SK-N-SH (cell line): ENCODE results near the gene HAUS1. TPM values are rescaled to one million over a fixed set of nuclear protein-coding genes. Genes with fewer than 3 reads are reported as not detected.

Source experiments
- CTCF ChIA-PET: fragments of 300-600, 350-600 bp; formaldehyde crosslinking; extraction: SDS; loops from one replicate; lab custom pipeline; 2021; lab: Yijun Ruan, JAX
- POLR2A ChIA-PET: fragments of 350-600 bp; sonication (Branson Sonifier 250); formaldehyde crosslinking; extraction: SDS; loops from one replicate; lab custom pipeline; 2020; ENCODE audit warnings: antibody characterized with exemption, inconsistent platforms; lab: Yijun Ruan, JAX
- DNase-seq: peaks from one replicate; pipeline ENCODE4 v3.0.0; 2012
- H2AFZ ChIP-seq: fragments of 200-600 bp; sonication (generic); 2 replicates; pipeline ENCODE4 v1.8.1; 2016; ENCODE audit warnings: antibody characterized with exemption, mild to moderate bottlenecking, low read depth
- H3F3A ChIP-seq: fragments of 200-600 bp; sonication (generic); replicated peaks from 2 replicates; pipeline ENCODE3; 2016; ENCODE audit warnings: antibody characterized with exemption, mild to moderate bottlenecking; ENCODE audit not compliant: insufficient read depth
- H3K27ac ChIP-seq, 2 experiments: fragments of 200-500 bp in 1 of 2; fragments of 200-600 bp in 1 of 2; sonication (Bioruptor generic) in 1 of 2; sonication (generic), shearing (Covaris generic) in 1 of 2; 2 replicates each; pipeline versions ENCODE4 v1.5.1 to v1.6.1; 2014 to 2016; ENCODE audit warnings: low read depth in 2 of 2, inconsistent platforms in 1 of 2, low read length in 1 of 2, mild to moderate bottlenecking in 1 of 2, mixed read lengths in 1 of 2
- H3K27me3 ChIP-seq: fragments of 200-600 bp; sonication (generic), shearing (Covaris generic); 2 replicates; pipeline ENCODE4 v1.6.1; 2016; ENCODE audit warnings: mixed run types; ENCODE audit not compliant: insufficient read depth
- H3K36me3 ChIP-seq, 2 experiments: fragments of 200-500 bp in 1 of 2; fragments of 200-600 bp in 1 of 2; sonication (Bioruptor generic) in 1 of 2; sonication (generic) in 1 of 2; replicated peaks in 1 of 2; 2 replicates each; pipeline versions ENCODE3 to v1.5.1; 2014 to 2016; ENCODE audit warnings: low read length in 1 of 2, mild to moderate bottlenecking in 1 of 2; ENCODE audit not compliant: insufficient read depth in 2 of 2, control insufficient read depth in 1 of 2
- H3K4me1 ChIP-seq, 2 experiments: fragments of 200-500 bp in 1 of 2; fragments of 200-600 bp in 1 of 2; sonication (Bioruptor generic) in 1 of 2; sonication (generic), shearing (Covaris generic) in 1 of 2; 2 replicates each; pipeline versions ENCODE4 v1.5.1 to v1.6.1; 2014 to 2016; ENCODE audit warnings: low read depth in 1 of 2, low read length in 1 of 2, mixed run types in 1 of 2; ENCODE audit not compliant: insufficient read depth in 2 of 2, control insufficient read depth in 1 of 2
- H3K4me2 ChIP-seq: fragments of 200-600 bp; sonication (generic), shearing (Covaris generic); 2 replicates; pipeline ENCODE4 v1.6.1; 2017; ENCODE audit warnings: mixed run types
- H3K4me3 ChIP-seq, 2 experiments: fragments of 200-500 bp in 1 of 2; fragments of 200-600 bp in 1 of 2; sonication (Bioruptor generic) in 1 of 2; sonication (generic), shearing (Covaris generic) in 1 of 2; 2 replicates each; pipeline versions ENCODE4 v1.5.1 to v1.8.1; 2014 to 2016; ENCODE audit warnings: low read depth in 2 of 2, inconsistent platforms in 1 of 2, low read length in 1 of 2, mild to moderate bottlenecking in 1 of 2, mixed read lengths in 1 of 2, moderate library complexity in 1 of 2
- H3K79me2 ChIP-seq: fragments of 200-600 bp; sonication (generic); 2 replicates; pipeline ENCODE4 v1.8.1; 2017; ENCODE audit warnings: mild to moderate bottlenecking; ENCODE audit not compliant: insufficient read depth
- H3K9ac ChIP-seq: fragments of 200-600 bp; sonication (generic); 2 replicates; pipeline ENCODE4 v1.6.1; 2017; ENCODE audit warnings: mixed run types
- H3K9me2 ChIP-seq: fragments of 200-600 bp; sonication (generic); 2 replicates; pipeline ENCODE4 v1.6.1; 2017; ENCODE audit warnings: mixed run types
- H3K9me3 ChIP-seq: fragments of 200-600 bp; sonication (generic); 2 replicates; pipeline ENCODE4 v1.6.1; 2017; ENCODE audit warnings: mixed run types, mild to moderate bottlenecking, moderate library complexity
- H4K20me1 ChIP-seq: fragments of 200-600 bp; sonication (generic); 2 replicates; pipeline ENCODE4 v1.6.1; 2017; ENCODE audit warnings: mild to moderate bottlenecking, mixed run types; ENCODE audit not compliant: insufficient read depth
- EP300 ChIP-seq, 2 experiments: IDR thresholded peaks; 2 replicates each; pipeline versions ENCODE4 v1.4.0 to v1.6.1; 2012; ENCODE audit warnings: borderline replicate concordance in 1 of 2, low read depth in 1 of 2, low read length in 1 of 2
- FOSL2 ChIP-seq: IDR thresholded peaks from 2 replicates; pipeline ENCODE4 v1.4.0; 2012; ENCODE audit warnings: low read depth, mild to moderate bottlenecking, moderate library complexity, borderline replicate concordance
- FOXM1 ChIP-seq: IDR thresholded peaks from 2 replicates; pipeline ENCODE4 v1.4.0; 2012; ENCODE audit warnings: low read depth, mild to moderate bottlenecking
- GABPA ChIP-seq: IDR thresholded peaks from 2 replicates; pipeline ENCODE4 v1.4.0; 2012; ENCODE audit warnings: low read depth, mild to moderate bottlenecking
- GATA2 ChIP-seq: sonication (generic); formaldehyde crosslinking; IDR thresholded peaks from 2 replicates; pipeline ENCODE4 v1.5.0; 2020; ENCODE audit warnings: mild to moderate bottlenecking, missing genetic modification reagents
- MEF2A ChIP-seq: IDR thresholded peaks from 2 replicates; pipeline ENCODE4 v1.4.0; 2012; ENCODE audit warnings: low read depth, borderline replicate concordance
- NFIC ChIP-seq: IDR thresholded peaks from 2 replicates; pipeline ENCODE4 v1.4.0; 2012; ENCODE audit warnings: borderline replicate concordance
- RAD21 ChIP-seq: IDR thresholded peaks from 2 replicates; pipeline ENCODE4 v1.6.1; 2012; ENCODE audit warnings: mild to moderate bottlenecking, low read length
- RCOR1 ChIP-seq: fragments of 150-350 bp; IDR thresholded peaks from 2 replicates; pipeline ENCODE4 v1.6.1; 2017; ENCODE audit warnings: antibody characterized with exemption, low read length
- RXRA ChIP-seq: IDR thresholded peaks from 2 replicates; pipeline ENCODE4 v1.4.0; 2012; ENCODE audit warnings: low read depth, mild to moderate bottlenecking, borderline replicate concordance
- SIN3A ChIP-seq: IDR thresholded peaks from 2 replicates; pipeline ENCODE4 v1.6.1; 2012; ENCODE audit warnings: low read depth, mild to moderate bottlenecking, low read length, moderate library complexity, borderline replicate concordance
- SMC3 ChIP-seq: IDR thresholded peaks from 2 replicates; pipeline ENCODE4 v1.6.1; 2012; ENCODE audit warnings: low read depth, low read length, improper control_type of control experiment
- TEAD4 ChIP-seq: IDR thresholded peaks from 2 replicates; pipeline ENCODE4 v1.4.0; 2012; ENCODE audit warnings: mild to moderate bottlenecking, borderline replicate concordance; ENCODE audit not compliant: insufficient read depth
- YY1 ChIP-seq: IDR thresholded peaks from 2 replicates; pipeline ENCODE4 v1.4.0; 2012; ENCODE audit warnings: low read depth, mild to moderate bottlenecking
- WGBS: methylation state at CpG from one replicate; pipeline ENCODE4 v1.1.6; 2017; ENCODE audit warnings: low lambda C conversion rate; 5-methylcytosine and 5-hydroxymethylcytosine counted together
- polyA plus RNA-seq, 3 experiments: library from polyadenylated mRNA; depleted of rRNA; stranded (reverse); fragments of >200 nt; gene quantifications; 2 replicates each; pipeline ENCODE4 v1.2.3, GENCODE V29; 2012
- TF ChIP-seq, protein P1 (sequence below): fragments of 150-350 bp; IDR thresholded peaks from 2 replicates; pipeline ENCODE4 v1.6.1; 2016; ENCODE audit warnings: mild to moderate bottlenecking, low read depth, low read length
- TF ChIP-seq, protein P2 (sequence below): IDR thresholded peaks from 2 replicates; pipeline ENCODE4 v1.6.1; 2012; ENCODE audit warnings: mild to moderate bottlenecking, low read depth, low read length, moderate library complexity
- TF ChIP-seq, protein P3 (sequence below): fragments of 200-600 bp; sonication (generic); IDR thresholded peaks from 2 replicates; pipeline ENCODE4 v1.6.1; 2017; ENCODE audit warnings: antibody characterized with exemption, mild to moderate bottlenecking, moderate library complexity
- TF ChIP-seq, protein P4 (sequence below): IDR thresholded peaks from 2 replicates; pipeline ENCODE4 v1.4.0; 2012; ENCODE audit warnings: low read depth, borderline replicate concordance
- TF ChIP-seq, protein P5 (sequence below): IDR thresholded peaks from 2 replicates; pipeline ENCODE4 v1.4.0; 2012; ENCODE audit warnings: low read depth
- TF ChIP-seq, protein P6 (sequence below): IDR thresholded peaks from 2 replicates; pipeline ENCODE4 v1.4.0; 2012; ENCODE audit warnings: low read depth, borderline replicate concordance

The HAUS1 gene
- polyA plus RNA-seq, 1 of the 3 experiments (the other 2 are of a cell fraction) = 55.2 TPM

DNA sequence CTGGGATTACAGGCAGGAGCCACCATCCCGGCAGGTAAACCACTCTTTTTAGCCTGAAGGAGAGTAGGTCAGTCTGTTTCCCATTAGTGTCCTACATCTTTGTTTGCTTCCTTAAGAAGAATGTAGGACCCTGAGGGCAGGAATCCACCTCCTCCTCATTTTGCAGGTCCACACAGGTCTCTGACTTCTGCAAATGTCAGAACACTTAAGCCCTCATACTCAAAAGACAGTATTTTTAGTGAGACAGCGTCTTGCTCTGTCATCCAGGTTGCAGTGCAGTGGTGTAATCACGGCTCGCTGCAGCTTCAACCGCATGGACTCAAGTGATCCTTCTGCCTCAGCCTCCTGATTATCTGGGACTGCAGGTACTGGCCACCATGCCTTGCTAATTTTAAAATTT is 41.4 kb upstream of the HAUS1 start:
- ChIA-PET CTCF (interaction anchor here (1.4 kb wide), 1 partner anchor 11 kb away, joined by 7 read pairs; no protein-coding TSS in a partner anchor), POLR2A (no interaction called here)
- Histone ChIP-seq H3K9me2 (no peaks in the 10 kb centered on the region), H3K4me3 (no peak overlapping the region), H3K79me2 (0 out of 2 replicates have a peak, but pooled peaks cover 5% of the 10 kb centered on the region), H3K9ac (no peak overlapping the region), H3K36me3 (no peaks in the 10 kb centered on the region), H3K27ac (no peak overlapping the region), H4K20me1 (no peaks in the 10 kb centered on the region), H3K4me1 (no peaks in the 10 kb centered on the region), H3K9me3 (no peaks in the 10 kb centered on the region), H3F3A (no peaks in the 10 kb centered on the region), H3K4me2 (no peak overlapping the region), H3K27me3 (no peaks in the 10 kb centered on the region), H2AFZ (no peak overlapping the region)
- no peak for DNase-seq
- 89% methylated on average over 5 of the region's 5 CpGs for WGBS
- TF ChIP-seq FOSL2 = no peak
- TF ChIP-seq GABPA = no peak
- TF ChIP-seq, protein P1, sequence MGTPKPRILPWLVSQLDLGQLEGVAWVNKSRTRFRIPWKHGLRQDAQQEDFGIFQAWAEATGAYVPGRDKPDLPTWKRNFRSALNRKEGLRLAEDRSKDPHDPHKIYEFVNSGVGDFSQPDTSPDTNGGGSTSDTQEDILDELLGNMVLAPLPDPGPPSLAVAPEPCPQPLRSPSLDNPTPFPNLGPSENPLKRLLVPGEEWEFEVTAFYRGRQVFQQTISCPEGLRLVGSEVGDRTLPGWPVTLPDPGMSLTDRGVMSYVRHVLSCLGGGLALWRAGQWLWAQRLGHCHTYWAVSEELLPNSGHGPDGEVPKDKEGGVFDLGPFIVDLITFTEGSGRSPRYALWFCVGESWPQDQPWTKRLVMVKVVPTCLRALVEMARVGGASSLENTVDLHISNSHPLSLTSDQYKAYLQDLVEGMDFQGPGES = no peak
- TF ChIP-seq, protein P2, sequence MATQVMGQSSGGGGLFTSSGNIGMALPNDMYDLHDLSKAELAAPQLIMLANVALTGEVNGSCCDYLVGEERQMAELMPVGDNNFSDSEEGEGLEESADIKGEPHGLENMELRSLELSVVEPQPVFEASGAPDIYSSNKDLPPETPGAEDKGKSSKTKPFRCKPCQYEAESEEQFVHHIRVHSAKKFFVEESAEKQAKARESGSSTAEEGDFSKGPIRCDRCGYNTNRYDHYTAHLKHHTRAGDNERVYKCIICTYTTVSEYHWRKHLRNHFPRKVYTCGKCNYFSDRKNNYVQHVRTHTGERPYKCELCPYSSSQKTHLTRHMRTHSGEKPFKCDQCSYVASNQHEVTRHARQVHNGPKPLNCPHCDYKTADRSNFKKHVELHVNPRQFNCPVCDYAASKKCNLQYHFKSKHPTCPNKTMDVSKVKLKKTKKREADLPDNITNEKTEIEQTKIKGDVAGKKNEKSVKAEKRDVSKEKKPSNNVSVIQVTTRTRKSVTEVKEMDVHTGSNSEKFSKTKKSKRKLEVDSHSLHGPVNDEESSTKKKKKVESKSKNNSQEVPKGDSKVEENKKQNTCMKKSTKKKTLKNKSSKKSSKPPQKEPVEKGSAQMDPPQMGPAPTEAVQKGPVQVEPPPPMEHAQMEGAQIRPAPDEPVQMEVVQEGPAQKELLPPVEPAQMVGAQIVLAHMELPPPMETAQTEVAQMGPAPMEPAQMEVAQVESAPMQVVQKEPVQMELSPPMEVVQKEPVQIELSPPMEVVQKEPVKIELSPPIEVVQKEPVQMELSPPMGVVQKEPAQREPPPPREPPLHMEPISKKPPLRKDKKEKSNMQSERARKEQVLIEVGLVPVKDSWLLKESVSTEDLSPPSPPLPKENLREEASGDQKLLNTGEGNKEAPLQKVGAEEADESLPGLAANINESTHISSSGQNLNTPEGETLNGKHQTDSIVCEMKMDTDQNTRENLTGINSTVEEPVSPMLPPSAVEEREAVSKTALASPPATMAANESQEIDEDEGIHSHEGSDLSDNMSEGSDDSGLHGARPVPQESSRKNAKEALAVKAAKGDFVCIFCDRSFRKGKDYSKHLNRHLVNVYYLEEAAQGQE = no peak
- TF ChIP-seq, protein P3, sequence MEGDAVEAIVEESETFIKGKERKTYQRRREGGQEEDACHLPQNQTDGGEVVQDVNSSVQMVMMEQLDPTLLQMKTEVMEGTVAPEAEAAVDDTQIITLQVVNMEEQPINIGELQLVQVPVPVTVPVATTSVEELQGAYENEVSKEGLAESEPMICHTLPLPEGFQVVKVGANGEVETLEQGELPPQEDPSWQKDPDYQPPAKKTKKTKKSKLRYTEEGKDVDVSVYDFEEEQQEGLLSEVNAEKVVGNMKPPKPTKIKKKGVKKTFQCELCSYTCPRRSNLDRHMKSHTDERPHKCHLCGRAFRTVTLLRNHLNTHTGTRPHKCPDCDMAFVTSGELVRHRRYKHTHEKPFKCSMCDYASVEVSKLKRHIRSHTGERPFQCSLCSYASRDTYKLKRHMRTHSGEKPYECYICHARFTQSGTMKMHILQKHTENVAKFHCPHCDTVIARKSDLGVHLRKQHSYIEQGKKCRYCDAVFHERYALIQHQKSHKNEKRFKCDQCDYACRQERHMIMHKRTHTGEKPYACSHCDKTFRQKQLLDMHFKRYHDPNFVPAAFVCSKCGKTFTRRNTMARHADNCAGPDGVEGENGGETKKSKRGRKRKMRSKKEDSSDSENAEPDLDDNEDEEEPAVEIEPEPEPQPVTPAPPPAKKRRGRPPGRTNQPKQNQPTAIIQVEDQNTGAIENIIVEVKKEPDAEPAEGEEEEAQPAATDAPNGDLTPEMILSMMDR = no peak
- no peak for TF ChIP-seq MEF2A
- TF ChIP-seq TEAD4 = no peak
- TF ChIP-seq, protein P4, sequence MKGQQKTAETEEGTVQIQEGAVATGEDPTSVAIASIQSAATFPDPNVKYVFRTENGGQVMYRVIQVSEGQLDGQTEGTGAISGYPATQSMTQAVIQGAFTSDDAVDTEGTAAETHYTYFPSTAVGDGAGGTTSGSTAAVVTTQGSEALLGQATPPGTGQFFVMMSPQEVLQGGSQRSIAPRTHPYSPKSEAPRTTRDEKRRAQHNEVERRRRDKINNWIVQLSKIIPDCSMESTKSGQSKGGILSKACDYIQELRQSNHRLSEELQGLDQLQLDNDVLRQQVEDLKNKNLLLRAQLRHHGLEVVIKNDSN = no peak
- no peak for TF ChIP-seq RAD21
- TF ChIP-seq YY1 = no peak
- TF ChIP-seq SMC3 = no peak
- no peak for TF ChIP-seq RXRA
- TF ChIP-seq, protein P5, sequence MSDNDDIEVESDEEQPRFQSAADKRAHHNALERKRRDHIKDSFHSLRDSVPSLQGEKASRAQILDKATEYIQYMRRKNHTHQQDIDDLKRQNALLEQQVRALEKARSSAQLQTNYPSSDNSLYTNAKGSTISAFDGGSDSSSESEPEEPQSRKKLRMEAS = no peak
- TF ChIP-seq FOXM1 = no peak
- no peak for TF ChIP-seq NFIC
- no peak for TF ChIP-seq EP300 (IDR thresholded peaks at IDR 0.05; ENCODE audit: borderline replicate concordance in 1 of 2, low read depth in 1 of 2, low read length in 1 of 2)
- TF ChIP-seq RCOR1 = no peak
- no peak for TF ChIP-seq GATA2 (CRISPR knock-in tag)
- no peak for TF ChIP-seq SIN3A
- TF ChIP-seq, protein P6, sequence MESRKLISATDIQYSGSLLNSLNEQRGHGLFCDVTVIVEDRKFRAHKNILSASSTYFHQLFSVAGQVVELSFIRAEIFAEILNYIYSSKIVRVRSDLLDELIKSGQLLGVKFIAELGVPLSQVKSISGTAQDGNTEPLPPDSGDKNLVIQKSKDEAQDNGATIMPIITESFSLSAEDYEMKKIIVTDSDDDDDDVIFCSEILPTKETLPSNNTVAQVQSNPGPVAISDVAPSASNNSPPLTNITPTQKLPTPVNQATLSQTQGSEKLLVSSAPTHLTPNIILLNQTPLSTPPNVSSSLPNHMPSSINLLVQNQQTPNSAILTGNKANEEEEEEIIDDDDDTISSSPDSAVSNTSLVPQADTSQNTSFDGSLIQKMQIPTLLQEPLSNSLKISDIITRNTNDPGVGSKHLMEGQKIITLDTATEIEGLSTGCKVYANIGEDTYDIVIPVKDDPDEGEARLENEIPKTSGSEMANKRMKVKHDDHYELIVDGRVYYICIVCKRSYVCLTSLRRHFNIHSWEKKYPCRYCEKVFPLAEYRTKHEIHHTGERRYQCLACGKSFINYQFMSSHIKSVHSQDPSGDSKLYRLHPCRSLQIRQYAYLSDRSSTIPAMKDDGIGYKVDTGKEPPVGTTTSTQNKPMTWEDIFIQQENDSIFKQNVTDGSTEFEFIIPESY = no peak
